Endothelial cell of umbilical vein (primary cell): Measurements from ENCODE around the gene UBE2QL1. TPM values are rescaled to one million over a fixed set of nuclear protein-coding genes. Genes with fewer than 3 reads are reported as not detected.

Experiments
- BruUV-seq: library from RNA; stranded (reverse); fragments of 400-500 nt; replicated peaks from 2 replicates; lab custom pipeline; 2021; lab: Mats Ljungman, UMichigan
- CTCF ChIA-PET: fragments of 300-600, 350-600 bp; sonication (Branson Sonifier 250); formaldehyde crosslinking; loops from one replicate; lab custom pipeline; 2021; ENCODE audit warnings: antibody characterized with exemption, inconsistent platforms; lab: Charles Lee
- POLR2A ChIA-PET: fragments of 300-600, 350-600 bp; sonication (Branson Sonifier 250); formaldehyde crosslinking; loops from one replicate; lab custom pipeline; 2021; ENCODE audit warnings: antibody characterized with exemption, inconsistent platforms; lab: Charles Lee
- DNase-seq: peaks from one replicate; pipeline ENCODE4 v3.0.0-alpha.2; 2011; ENCODE audit warnings: low read depth, low spot score
- FAIRE-seq: peaks from 2 replicates; lab custom pipeline; 2011; peaks lifted over from hg19 to GRCh38; lab: Jason Lieb, UNC
- H2AFZ ChIP-seq: 2 replicates; pipeline ENCODE4 v1.6.0; 2012; ENCODE audit warnings: low read depth, low read length, control low read depth, inconsistent platforms
- H3K27ac ChIP-seq: 2 replicates; pipeline ENCODE4 v1.5.1; 2011; ENCODE audit warnings: low read depth, mild to moderate bottlenecking, control low read depth, low read length, moderate library complexity; ENCODE audit not compliant: insufficient read depth
- H3K27me3 ChIP-seq, 2 experiments: 2 replicates each; pipeline versions ENCODE4 v1.6.0 to v1.6.1; 2011; ENCODE audit warnings: low read length in 2 of 2, mixed read lengths in 1 of 2; ENCODE audit not compliant: control insufficient read depth in 2 of 2, insufficient read depth in 2 of 2
- H3K36me3 ChIP-seq, 2 experiments: 2 replicates in 1 of 2; 3 replicates in 1 of 2; pipeline ENCODE4 v1.5.1; 2011; ENCODE audit warnings: low read length in 2 of 2, mild to moderate bottlenecking in 1 of 2, moderate library complexity in 1 of 2; ENCODE audit not compliant: control insufficient read depth in 2 of 2, insufficient read depth in 2 of 2; ENCODE audit errors: extremely low read depth in 1 of 2
- H3K4me1 ChIP-seq: 3 replicates; pipeline ENCODE4 v1.5.1; 2011; ENCODE audit warnings: mild to moderate bottlenecking, low read length; ENCODE audit not compliant: control insufficient read depth, insufficient read depth; ENCODE audit errors: extremely low read depth
- H3K4me2 ChIP-seq: 2 replicates; pipeline ENCODE4 v1.6.1; 2011; ENCODE audit warnings: low read length, control low read depth, mixed read lengths; ENCODE audit not compliant: insufficient read depth
- H3K4me3 ChIP-seq, 3 experiments: fragments of 200-600 bp in 1 of 3; sonication (generic), shearing (Covaris generic) in 1 of 3; replicated peaks in 1 of 3; 2 replicates each; pipeline ENCODE4 v1.5.1; 2011 to 2016; ENCODE audit warnings: control low read depth in 3 of 3, low read length in 3 of 3, mild to moderate bottlenecking in 2 of 3, inconsistent platforms in 1 of 3, low read depth in 1 of 3, moderate library complexity in 1 of 3; ENCODE audit not compliant: insufficient read depth in 1 of 3
- H3K79me2 ChIP-seq: 2 replicates; pipeline ENCODE4 v1.6.0; 2012; ENCODE audit warnings: low read length, inconsistent platforms; ENCODE audit not compliant: control insufficient read depth, insufficient read depth
- H3K9ac ChIP-seq: replicated peaks from 2 replicates; pipeline ENCODE3; 2011; ENCODE audit warnings: low read length, control low read depth; ENCODE audit not compliant: insufficient read depth; ENCODE audit errors: extremely low read depth
- H3K9me1 ChIP-seq: replicated peaks from 3 replicates; pipeline ENCODE4 v1.6.0; 2011; ENCODE audit warnings: mild to moderate bottlenecking, low read length; ENCODE audit not compliant: control insufficient read depth, insufficient read depth; ENCODE audit errors: extremely low read depth
- H3K9me3 ChIP-seq: replicated peaks from 2 replicates; pipeline ENCODE4 v1.5.1; 2012; ENCODE audit warnings: low read length, inconsistent platforms; ENCODE audit not compliant: control insufficient read depth, insufficient read depth
- H4K20me1 ChIP-seq: replicated peaks from 2 replicates; pipeline ENCODE3; 2011; ENCODE audit warnings: mild to moderate bottlenecking, low read length; ENCODE audit not compliant: control insufficient read depth, insufficient read depth; ENCODE audit errors: extremely low read depth
- EZH2 ChIP-seq: IDR thresholded peaks from 2 replicates; pipeline ENCODE4 v1.6.1; 2012; ENCODE audit warnings: borderline replicate concordance, low read depth, mild to moderate bottlenecking, moderate library complexity, low read length, inconsistent platforms; ENCODE audit not compliant: severe bottlenecking
- FOS ChIP-seq: IDR thresholded peaks from 2 replicates; pipeline ENCODE4 v1.6.1; 2011; ENCODE audit warnings: mild to moderate bottlenecking, low read length, moderate library complexity, borderline replicate concordance; ENCODE audit not compliant: insufficient read depth
- GATA2 ChIP-seq: IDR thresholded peaks from 2 replicates; pipeline ENCODE4 v1.7.0; 2011; ENCODE audit warnings: low read depth, mild to moderate bottlenecking, moderate library complexity, mixed read lengths, low read length; ENCODE audit not compliant: insufficient read length, insufficient read depth
- JUN ChIP-seq: IDR thresholded peaks from 2 replicates; pipeline ENCODE4 v1.6.1; 2011; ENCODE audit warnings: borderline replicate concordance, low read depth; ENCODE audit not compliant: insufficient read length, insufficient read depth
- MYC ChIP-seq: IDR thresholded peaks from one replicate; pipeline ENCODE4 v1.6.1; 2011; ENCODE audit warnings: mild to moderate bottlenecking, low read depth, low read length
- POLR2A ChIP-seq: IDR thresholded peaks from 2 replicates; pipeline ENCODE4 v1.6.1; 2012; ENCODE audit warnings: low read depth, mild to moderate bottlenecking, control low read depth, low read length
- POLR2AphosphoS5 ChIP-seq: IDR thresholded peaks from 2 replicates; pipeline ENCODE4 v1.6.1; 2012; ENCODE audit warnings: low read depth, mild to moderate bottlenecking, control low read depth, low read length, moderate library complexity; ENCODE audit not compliant: insufficient read depth
- dilution Hi-C: fragments of 300-500 bp; cut with MboI; formaldehyde crosslinking; loops from one replicate; pipeline ENCODE4 v1.15.0; 2019; ENCODE audit warnings: low sequenced_read_pairs; ENCODE audit not compliant: extremely low pct_ligation_motif_present
- intact Hi-C: fragments of 100-400 bp; cut with micrococcal nuclease; formaldehyde crosslinking; loops from one replicate; pipeline ENCODE4 v1.10.0; 2022
- polyA plus RNA-seq, 4 experiments: library from polyadenylated mRNA; depleted of rRNA in 3 of 4; stranded (reverse) in 3 of 4; unstranded in 1 of 4; fragments of >200 nt; gene quantifications; 2 replicates each; pipeline versions ENCODE4 v1.2.1 to v1.2.3, GENCODE V29; 2011 to 2012; ENCODE audit warnings: missing spikeins in 1 of 4
- total RNA-seq: library from RNA; stranded (reverse); gene quantifications from 2 replicates; pipeline ENCODE4 v1.2.3, GENCODE V29; 2021
- TF ChIP-seq, protein P1 (sequence below): IDR thresholded peaks from 2 replicates; pipeline ENCODE4 v1.6.1; 2011; ENCODE audit not compliant: insufficient read depth, insufficient read length
- TF ChIP-seq, protein P2 (sequence below), 2 donors: IDR thresholded peaks; 1 replicate in 1 of 2; 2 replicates in 1 of 2; pipeline ENCODE4 v1.5.1; 2011; ENCODE audit warnings: low read length in 2 of 2, mild to moderate bottlenecking in 2 of 2, moderate library complexity in 2 of 2, control low read depth in 1 of 2, inconsistent platforms in 1 of 2, low read depth in 1 of 2; ENCODE audit not compliant: insufficient read depth in 1 of 2; ENCODE audit errors: extremely low read depth in 1 of 2

Gene UBE2QL1
- total and polyA plus RNA-seq, 2 donors (not counting 3 experiments of a cell fraction or from before 2014, with no cell fraction given) = 0.04 to 0.15 TPM

DNA sequence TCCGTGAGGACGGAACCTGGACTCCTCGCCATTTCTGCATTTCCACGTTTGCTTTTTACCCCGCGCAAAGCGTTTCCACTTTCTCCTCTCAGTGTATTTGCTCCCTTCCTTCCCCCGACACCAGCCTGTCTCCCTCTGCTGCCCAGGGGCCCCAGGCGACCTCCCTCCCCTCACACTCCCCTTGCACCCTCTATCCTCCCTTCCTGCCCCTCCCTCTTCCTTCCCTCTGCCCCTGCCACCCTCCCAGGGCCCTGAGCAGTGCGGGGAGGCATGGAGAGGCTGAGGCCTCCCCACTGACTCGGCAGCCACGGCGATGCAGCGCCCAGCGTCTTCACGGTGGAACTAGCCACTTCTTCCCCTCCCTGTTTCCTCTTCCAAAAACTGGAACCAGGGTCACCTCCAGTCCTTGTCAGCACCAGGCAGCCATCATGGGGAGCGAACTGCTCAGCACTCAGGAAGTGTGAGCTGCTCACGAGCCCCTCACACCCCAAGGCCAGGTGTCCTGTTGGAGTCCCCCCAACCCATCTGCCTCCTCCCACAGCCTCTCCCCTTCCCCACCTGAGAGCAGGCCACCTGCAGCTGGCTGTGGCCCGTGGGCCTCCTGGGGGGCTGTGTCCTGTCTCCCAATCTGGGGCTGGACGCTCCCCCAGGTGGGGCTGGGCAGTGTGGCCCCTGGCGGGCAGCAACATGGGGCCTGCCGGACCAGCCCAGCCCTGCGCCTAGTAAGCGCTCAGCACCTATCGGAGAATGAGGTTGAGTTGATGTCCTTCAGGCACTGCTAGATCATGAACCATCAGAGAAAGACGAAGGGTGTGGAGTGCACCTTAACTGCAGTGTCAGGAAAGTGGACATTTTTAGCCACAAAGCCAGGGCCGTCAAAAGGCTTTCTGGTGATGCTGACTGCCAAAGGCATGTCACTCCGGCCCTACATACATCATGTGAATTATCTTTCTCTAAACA is 17.5 kb downstream of the UBE2QL1 start:
- Histone ChIP-seq H3K4me1 (no peaks in the 10 kb centered on the region), H3K9me1 (no peaks in the 10 kb centered on the region), H3K9me3 (no peaks in the 10 kb centered on the region), H3K79me2 (no peaks in the 10 kb centered on the region), H4K20me1 (no peaks in the 10 kb centered on the region), H3K4me2 (no peak overlapping the region), H3K27ac (no peak overlapping the region), H3K36me3 (no peaks in the 10 kb centered on the region), H3K9ac (no peak overlapping the region), H3K27me3 (no peaks in the 10 kb centered on the region), H3K4me3 (no peak overlapping the region), H2AFZ (no peak overlapping the region)
- TF ChIP-seq, protein P1, sequence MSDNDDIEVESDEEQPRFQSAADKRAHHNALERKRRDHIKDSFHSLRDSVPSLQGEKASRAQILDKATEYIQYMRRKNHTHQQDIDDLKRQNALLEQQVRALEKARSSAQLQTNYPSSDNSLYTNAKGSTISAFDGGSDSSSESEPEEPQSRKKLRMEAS = no peak
- TF ChIP-seq FOS (no peak), JUN (no peak), EZH2 (no peak), GATA2 (no peak), MYC (no peak), POLR2A (no peak), POLR2AphosphoS5 (no peak)
- TF ChIP-seq, protein P2, sequence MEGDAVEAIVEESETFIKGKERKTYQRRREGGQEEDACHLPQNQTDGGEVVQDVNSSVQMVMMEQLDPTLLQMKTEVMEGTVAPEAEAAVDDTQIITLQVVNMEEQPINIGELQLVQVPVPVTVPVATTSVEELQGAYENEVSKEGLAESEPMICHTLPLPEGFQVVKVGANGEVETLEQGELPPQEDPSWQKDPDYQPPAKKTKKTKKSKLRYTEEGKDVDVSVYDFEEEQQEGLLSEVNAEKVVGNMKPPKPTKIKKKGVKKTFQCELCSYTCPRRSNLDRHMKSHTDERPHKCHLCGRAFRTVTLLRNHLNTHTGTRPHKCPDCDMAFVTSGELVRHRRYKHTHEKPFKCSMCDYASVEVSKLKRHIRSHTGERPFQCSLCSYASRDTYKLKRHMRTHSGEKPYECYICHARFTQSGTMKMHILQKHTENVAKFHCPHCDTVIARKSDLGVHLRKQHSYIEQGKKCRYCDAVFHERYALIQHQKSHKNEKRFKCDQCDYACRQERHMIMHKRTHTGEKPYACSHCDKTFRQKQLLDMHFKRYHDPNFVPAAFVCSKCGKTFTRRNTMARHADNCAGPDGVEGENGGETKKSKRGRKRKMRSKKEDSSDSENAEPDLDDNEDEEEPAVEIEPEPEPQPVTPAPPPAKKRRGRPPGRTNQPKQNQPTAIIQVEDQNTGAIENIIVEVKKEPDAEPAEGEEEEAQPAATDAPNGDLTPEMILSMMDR (IDR thresholded peaks at IDR 0.05; ENCODE audit: extremely low read depth in 1 of 2, insufficient read depth in 1 of 2, low read depth in 1 of 2, low read length in 2 of 2) = no peak
- ChIA-PET CTCF (interaction anchor here (1.4 kb wide), 1 partner anchor 31 kb away, joined by 4 read pairs; no protein-coding TSS in a partner anchor), POLR2A (no interaction called here)
- dilution Hi-C loops = no loop called here
- no peak for DNase-seq
- no peak for FAIRE-seq
- intact Hi-C loops = no loop called here
- BruUV-seq = no TSS peak
